K562 (cell line): ENCODE data around the gene SLC35G3. TPM values are rescaled to one million over a fixed set of nuclear protein-coding genes. Genes with fewer than 3 reads are reported as not detected.

Source experiments
- ATAC-seq: fragments of 200-7000 bp; cut with Tn5 transposase; 3 replicates; pipeline ENCODE4 v1.9.1; 2020; ENCODE audit warnings: moderate library complexity
- BruUV-seq: library from RNA; stranded (reverse); fragments of 400-500 nt; replicated peaks from 2 replicates; lab custom pipeline; 2021; lab: Mats Ljungman, UMichigan
- CTCF ChIA-PET: fragments of 300-600 bp; formaldehyde crosslinking; extraction: SDS; loops from one replicate; lab custom pipeline; 2021; ENCODE audit warnings: low intra/inter-chr PET ratio; lab: Yijun Ruan, JAX
- POLR2A ChIA-PET: fragments of 300-600, 350-650 bp; sonication (Branson Sonifier 250); formaldehyde crosslinking; extraction: SDS; loops from one replicate; lab custom pipeline; 2021; ENCODE audit warnings: antibody characterized with exemption, inconsistent platforms; lab: Yijun Ruan, JAX
- DNase-seq, 4 experiments: peaks; one replicate each; pipeline versions ENCODE4 v3.0.0 to v3.0.0-alpha.2; 2011 to 2018; ENCODE audit warnings: low spot score in 3 of 4, mixed read lengths in 3 of 4; ENCODE audit errors: extremely low read depth in 1 of 4
- FAIRE-seq: peaks from 2 replicates; lab custom pipeline; 2011; peaks lifted over from hg19 to GRCh38; lab: Jason Lieb, UNC
- H2AFZ ChIP-seq: 2 replicates; pipeline ENCODE4 v1.6.0; 2011; ENCODE audit warnings: low read depth, low read length, control low read depth, inconsistent platforms
- H3K27ac ChIP-seq: fragments of 200-600 bp; 3 replicates; pipeline ENCODE4 v1.8.0; 2011; ENCODE audit warnings: low read depth, mild to moderate bottlenecking, control low read depth, inconsistent platforms, low read length, moderate library complexity, mixed read lengths; ENCODE audit errors: extremely low read depth
- H3K27me3 ChIP-seq, 2 experiments: fragments of 300-600 bp in 1 of 2; 2 replicates in 1 of 2; 3 replicates in 1 of 2; pipeline versions ENCODE4 v1.6.0 to v1.8.0; 2011; ENCODE audit warnings: inconsistent platforms in 2 of 2, low read length in 2 of 2, mild to moderate bottlenecking in 1 of 2, mixed read lengths in 1 of 2, moderate library complexity in 1 of 2; ENCODE audit not compliant: control insufficient read depth in 2 of 2, insufficient read depth in 2 of 2
- H3K36me3 ChIP-seq: fragments of 300-600 bp; 3 replicates; pipeline ENCODE4 v1.8.0; 2011; ENCODE audit warnings: mild to moderate bottlenecking, low read length, inconsistent platforms; ENCODE audit not compliant: control insufficient read depth, insufficient read depth
- H3K4me1 ChIP-seq, 2 experiments: fragments of 200-600 bp in 1 of 2; replicated peaks in 1 of 2; 2 replicates in 1 of 2; 3 replicates in 1 of 2; pipeline versions ENCODE4 v1.5.1 to v1.8.0; 2011; ENCODE audit warnings: inconsistent platforms in 2 of 2, low read length in 2 of 2, mild to moderate bottlenecking in 1 of 2, mixed read lengths in 1 of 2, moderate library complexity in 1 of 2; ENCODE audit not compliant: control insufficient read depth in 2 of 2, insufficient read depth in 2 of 2
- H3K4me2 ChIP-seq: 2 replicates; pipeline ENCODE4 v1.6.1; 2011; ENCODE audit warnings: low read length, control low read depth, inconsistent platforms, mixed read lengths; ENCODE audit not compliant: insufficient read depth
- H3K4me3 ChIP-seq: fragments of 200-600 bp; sonication (generic), shearing (Covaris generic); 2 replicates; pipeline ENCODE4 v1.5.1; 2016; ENCODE audit warnings: control low read depth, inconsistent platforms
- H3K79me2 ChIP-seq: fragments of 200-600 bp; 3 replicates; pipeline ENCODE4 v1.8.0; 2011; ENCODE audit warnings: low read length, inconsistent platforms; ENCODE audit not compliant: control insufficient read depth, insufficient read depth
- H3K9ac ChIP-seq, 2 experiments: 2 replicates each; pipeline versions ENCODE4 v1.6.0 to v1.6.1; 2011; ENCODE audit warnings: low read depth in 2 of 2, low read length in 2 of 2, control low read depth in 1 of 2, inconsistent platforms in 1 of 2, mild to moderate bottlenecking in 1 of 2, mixed read lengths in 1 of 2; ENCODE audit not compliant: insufficient read depth in 1 of 2
- H3K9me1 ChIP-seq: one replicate; pipeline ENCODE4 v1.6.0; 2011; ENCODE audit warnings: inconsistent platforms, mild to moderate bottlenecking, low read length, moderate library complexity; ENCODE audit not compliant: control insufficient read depth, insufficient read depth
- H3K9me3 ChIP-seq: replicated peaks from 2 replicates; pipeline ENCODE4 v1.5.1; 2011; ENCODE audit warnings: low read depth, low read length, inconsistent platforms; ENCODE audit not compliant: control insufficient read depth, insufficient read depth
- H4K20me1 ChIP-seq: replicated peaks from 2 replicates; pipeline ENCODE4 v1.6.1; 2011; ENCODE audit warnings: low read length, inconsistent platforms, mixed read lengths; ENCODE audit not compliant: control insufficient read depth, insufficient read depth
- ELF4 ChIP-seq: fragments of 450-650 bp; formaldehyde crosslinking; IDR thresholded peaks from 2 replicates; pipeline ENCODE4 v1.4.0; 2022; ENCODE audit warnings: missing genetic modification characterization
- GABPB1 ChIP-seq: sonication (generic); formaldehyde crosslinking; IDR thresholded peaks from 2 replicates; pipeline ENCODE4 v1.8.0; 2022; ENCODE audit warnings: mild to moderate bottlenecking, missing genetic modification reagents
- GTF2B ChIP-seq: IDR thresholded peaks from 2 replicates; pipeline ENCODE4 v1.6.1; 2011; ENCODE audit not compliant: insufficient read length; ENCODE audit errors: extremely low read depth
- MED1 ChIP-seq: sonication (generic); formaldehyde crosslinking; IDR thresholded peaks from 2 replicates; pipeline ENCODE4 v1.8.1; 2023; ENCODE audit warnings: missing genetic modification reagents, borderline replicate concordance
- RNF219 ChIP-seq: fragments of 250-450 bp; sonication (Bioruptor Pico); IDR thresholded peaks from 2 replicates; pipeline ENCODE4 v1.5.0; 2022; ENCODE audit warnings: mild to moderate bottlenecking
- TEAD1 ChIP-seq, 2 experiments: fragments of 450-650 bp in 1 of 2; sonication (generic) in 1 of 2; formaldehyde crosslinking; IDR thresholded peaks; 2 replicates each; pipeline versions ENCODE4 v1.4.0 to v1.8.0; 2020 to 2022; ENCODE audit warnings: mild to moderate bottlenecking in 2 of 2, missing genetic modification reagents in 1 of 2
- XRCC5 ChIP-seq: fragments of 200-400 bp; formaldehyde crosslinking; IDR thresholded peaks from 2 replicates; pipeline ENCODE4 v1.6.1; 2017; ENCODE audit warnings: low read depth, mild to moderate bottlenecking, low read length
- ZMIZ1 ChIP-seq, 2 experiments: fragments of 150-350 bp in 1 of 2; IDR thresholded peaks; 2 replicates each; pipeline ENCODE4 v1.6.1; 2012 to 2016; ENCODE audit warnings: low read depth in 2 of 2, low read length in 2 of 2, mild to moderate bottlenecking in 1 of 2, moderate library complexity in 1 of 2
- ZNF165 ChIP-seq: fragments of 250-450 bp; sonication (Bioruptor Pico); IDR thresholded peaks from 2 replicates; pipeline ENCODE4 v1.4.0; 2020; ENCODE audit warnings: borderline replicate concordance
- WGBS: fragments of 100-300 bp; shearing (Covaris generic); methylation state at CpG from one replicate; pipeline ENCODE4 v1.1.6; 2016; ENCODE audit warnings: low coverage, mixed read lengths; ENCODE audit not compliant: insufficient coverage; ENCODE audit errors: missing lambda C conversion rate; 5-methylcytosine and 5-hydroxymethylcytosine counted together
- in situ Hi-C: fragments of 300-500 bp; cut with MboI; formaldehyde crosslinking; loops from 4 replicates; pipeline ENCODE4 v1.15.0; 2018; ENCODE audit warnings: inconsistent platforms, mixed read lengths
- intact Hi-C: fragments of 100-400 bp; cut with micrococcal nuclease; formaldehyde crosslinking; loops from 2 replicates; pipeline ENCODE4 v1.14.2; 2022
- polyA plus RNA-seq, 8 experiments: library from polyadenylated mRNA; depleted of rRNA in 4 of 8; stranded (reverse) in 5 of 8; unstranded in 3 of 8; fragments of >200 nt; fragmentation: Nextera tagmentation in 2 of 8; fragmentation: Illumina TruSeq in 1 of 8; extraction: Ambion mirVana in 2 of 8; extraction: Trizol in 1 of 8; gene quantifications; 2 replicates each; pipeline versions ENCODE4 v1.2.1 to v1.2.3, GENCODE V29; 2011 to 2014; ENCODE audit warnings: inconsistent platforms in 1 of 8, missing spikeins in 1 of 8
- total RNA-seq, 7 experiments: library from RNA; depleted of rRNA in 6 of 7; stranded (reverse); fragments of >200 nt in 6 of 7; fragmentation: Illumina TruSeq in 2 of 7; extraction: Trizol in 2 of 7; gene quantifications; 2 replicates each; pipeline versions ENCODE4 v1.2.1 to v1.2.3, GENCODE V29; 2011 to 2021; ENCODE audit warnings: low replicate concordance in 1 of 7

The SLC35G3 gene
- total and polyA plus RNA-seq, 9 of the 15 experiments (the other 6 are each of a cell fraction or from before 2014, with no cell fraction given): not detected

- WGBS: 0% methylated on average over 4 of the region's 5 CpGs
- no peaks in the 10 kb centered on the region for H3K9me3 ChIP-seq
- H2AFZ ChIP-seq: no peak overlapping the region
- H3K27ac ChIP-seq: no peak overlapping the region
- ChIA-PET CTCF (no interaction called here), POLR2A (no interaction called here)
- intact Hi-C loops: no loop called here
- H4K20me1 ChIP-seq: no peaks in the 10 kb centered on the region
- H3K4me3 ChIP-seq: no peak overlapping the region
- H3K27me3 ChIP-seq: peaks cover 26 to 49% of the 10 kb centered on the region in 2 experiments
- no peak overlapping the region for H3K9ac ChIP-seq
- in situ Hi-C loops: loop anchor here (10.0 kb wide), 1 partner anchor 590 kb away; the partner anchor contains the start of gene GAS2L2
- BruUV-seq: no TSS peak
- FAIRE-seq (no peak), DNase-seq (no peak), ATAC-seq (no peak)
- no peaks in the 10 kb centered on the region for H3K9me1 ChIP-seq
- no peak for TF ChIP-seq XRCC5
- TF ChIP-seq, all 486 proteins: peak for 0
- no peaks in the 10 kb centered on the region; a peak in 1 of 5 replicates for H3K4me1 ChIP-seq
- no peak overlapping the region for H3K4me2 ChIP-seq
- H3K36me3 ChIP-seq: no peaks in the 10 kb centered on the region
- H3K79me2 ChIP-seq: no peaks in the 10 kb centered on the region
These were observed 29.5 kb downstream of the SLC35G3 start for GRCh38 chr17:35164716-35165115.

GRCh38 chr17:35163886-35164285 is 30.3 kb downstream of the SLC35G3 start:
- no peak overlapping the region for H2AFZ ChIP-seq
- no peak; the same call in 2 of the 3 replicates for ATAC-seq
- no peaks in the 10 kb centered on the region for H3K9me1 ChIP-seq
- no peaks in the 10 kb centered on the region for H4K20me1 ChIP-seq
- peaks cover 31 to 50% of the 10 kb centered on the region in 2 experiments for H3K27me3 ChIP-seq
- CTCF ChIA-PET: no interaction called here
- H3K79me2 ChIP-seq: no peaks in the 10 kb centered on the region
- no peaks in the 10 kb centered on the region for H3K36me3 ChIP-seq
- H3K4me1 ChIP-seq: no peaks in the 10 kb centered on the region; a peak in 1 of 5 replicates
- no peak overlapping the region for H3K4me2 ChIP-seq
- WGBS: 7% methylated on average over 7 of the region's 7 CpGs
- no peak overlapping the region for H3K9ac ChIP-seq
- no peak for TF ChIP-seq ZNF165
- TF ChIP-seq ZMIZ1 (IDR thresholded peaks at IDR 0.05; ENCODE audit: low read depth in 2 of 2, low read length in 2 of 2): no peak
- TF ChIP-seq TEAD1 (CRISPR knock-in tag; IDR thresholded peaks at IDR 0.05): no peak
- no peak for TF ChIP-seq RNF219 (CRISPR knock-in tag)
- no peak for TF ChIP-seq MED1 (CRISPR knock-in tag)
- TF ChIP-seq GABPB1 (CRISPR knock-in tag): no peak
- no peak for TF ChIP-seq GTF2B
- no peak for TF ChIP-seq ELF4 (CRISPR knock-in tag)
- TF ChIP-seq, all 486 proteins: peak for 0
- Histone ChIP-seq H3K9me3 (no peaks in the 10 kb centered on the region), H3K27ac (no peak overlapping the region), H3K4me3 (no peak overlapping the region)
- DNase-seq (no peak), FAIRE-seq (no peak)
- intact Hi-C loops: no loop called here
- POLR2A ChIA-PET: no interaction called here
- no TSS peak for BruUV-seq
- in situ Hi-C loops: loop anchor here (10.0 kb wide), 1 partner anchor 591 kb away; the partner anchor contains the start of gene GAS2L2
